RKO (cell line): ENCODE data around the gene SIRT4.
"Not testable (repeated sequence)": the region's sequence is repeated elsewhere in the genome, so short reads cannot be mapped to it uniquely, and the experiment has no call there.

Source experiments
- DNase-seq: peaks from one replicate; pipeline ENCODE4 v3.0.0-alpha.2; 2016; ENCODE audit warnings: low spot score

The SIRT4 gene

GRCh38 chr12:120301962-120302815 is at the start of gene SIRT4:
Gene SIRT4 (plus strand): TSS chr12:120302321. CDS start chr12:120303562, 1,241 bp downstream.
- DNase-seq = peak; percentile 95

GRCh38 chr12:120253313-120253712 is 48.8 kb upstream of the SIRT4 start:
- not testable (repeated sequence) for DNase-seq

GRCh38 chr12:120254809-120255208 is 47.3 kb upstream of the SIRT4 start:
- no peak for DNase-seq

DNA sequence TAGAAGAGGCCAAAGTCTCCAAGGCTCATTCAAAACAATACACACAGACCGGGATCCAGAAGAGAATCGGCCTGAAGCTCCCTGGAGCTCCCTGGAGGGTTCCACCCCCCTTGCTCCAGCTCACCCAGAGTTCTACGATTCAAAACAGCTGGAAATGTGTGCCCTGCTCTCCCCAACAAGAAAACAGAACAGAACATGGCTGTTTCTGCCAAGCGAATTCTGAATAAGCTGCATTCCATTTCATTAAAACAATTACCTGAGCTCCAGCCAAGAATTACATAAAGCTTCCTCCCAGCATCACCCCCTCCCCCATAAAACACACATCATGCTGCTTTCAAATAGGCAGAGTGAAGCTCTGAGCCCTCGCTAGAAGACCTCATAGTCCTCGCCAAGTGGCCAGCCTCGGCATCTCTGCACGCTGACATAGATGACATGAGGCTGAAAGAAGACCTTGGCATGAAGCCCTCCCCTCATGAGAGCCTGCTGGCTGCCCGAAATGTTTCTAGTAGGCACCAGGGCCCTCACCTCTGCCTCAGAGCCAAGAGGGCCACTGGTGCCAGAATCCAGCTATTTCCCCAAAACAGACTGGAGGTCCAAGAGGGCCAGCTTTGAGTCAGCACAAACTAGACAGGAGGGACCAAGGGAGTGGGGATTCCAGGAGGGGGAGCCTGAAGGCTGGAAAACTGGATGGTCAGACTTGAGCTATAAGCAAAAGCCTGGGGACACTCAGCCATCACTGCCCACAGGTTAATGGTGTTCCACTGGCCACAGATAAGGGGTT is 44.9 kb upstream of the SIRT4 start:
- DNase-seq = no peak

DNA sequence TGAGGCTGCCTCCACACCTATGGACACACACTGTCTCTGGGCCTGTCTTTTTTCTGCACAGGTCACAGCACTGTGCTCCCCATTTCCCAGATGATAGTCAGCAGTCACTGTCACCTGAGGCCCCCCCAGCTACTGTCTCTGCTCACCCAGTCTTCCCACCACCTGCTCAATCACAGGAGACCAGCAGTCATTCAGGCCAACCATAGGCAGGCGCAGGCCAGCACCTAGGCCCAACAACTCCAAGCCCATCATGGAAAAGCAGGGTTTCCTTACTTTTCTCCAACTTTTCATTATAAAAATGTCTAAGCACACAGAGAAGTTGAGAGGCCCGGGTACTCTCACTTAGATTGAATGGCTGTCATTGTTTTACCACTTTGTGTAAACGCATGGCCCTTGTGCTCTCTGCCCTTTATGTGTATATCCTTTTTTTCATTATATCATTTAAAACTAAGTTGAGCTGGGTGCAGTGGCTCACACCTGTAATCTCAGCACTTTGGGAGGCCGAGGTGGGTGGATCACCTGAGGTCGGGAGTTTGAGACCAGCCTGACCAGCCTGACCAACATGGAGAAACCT is 43.7 kb upstream of the SIRT4 start:
- no peak for DNase-seq

GRCh38 chr12:120259418-120260202 is 42.5 kb upstream of the SIRT4 start:
- DNase-seq = no peak

GRCh38 chr12:120260607-120261006 is 41.5 kb upstream of the SIRT4 start:
- no peak for DNase-seq

GRCh38 chr12:120261951-120262851 is 39.9 kb upstream of the SIRT4 start:
- DNase-seq = peak; percentile 83

DNA sequence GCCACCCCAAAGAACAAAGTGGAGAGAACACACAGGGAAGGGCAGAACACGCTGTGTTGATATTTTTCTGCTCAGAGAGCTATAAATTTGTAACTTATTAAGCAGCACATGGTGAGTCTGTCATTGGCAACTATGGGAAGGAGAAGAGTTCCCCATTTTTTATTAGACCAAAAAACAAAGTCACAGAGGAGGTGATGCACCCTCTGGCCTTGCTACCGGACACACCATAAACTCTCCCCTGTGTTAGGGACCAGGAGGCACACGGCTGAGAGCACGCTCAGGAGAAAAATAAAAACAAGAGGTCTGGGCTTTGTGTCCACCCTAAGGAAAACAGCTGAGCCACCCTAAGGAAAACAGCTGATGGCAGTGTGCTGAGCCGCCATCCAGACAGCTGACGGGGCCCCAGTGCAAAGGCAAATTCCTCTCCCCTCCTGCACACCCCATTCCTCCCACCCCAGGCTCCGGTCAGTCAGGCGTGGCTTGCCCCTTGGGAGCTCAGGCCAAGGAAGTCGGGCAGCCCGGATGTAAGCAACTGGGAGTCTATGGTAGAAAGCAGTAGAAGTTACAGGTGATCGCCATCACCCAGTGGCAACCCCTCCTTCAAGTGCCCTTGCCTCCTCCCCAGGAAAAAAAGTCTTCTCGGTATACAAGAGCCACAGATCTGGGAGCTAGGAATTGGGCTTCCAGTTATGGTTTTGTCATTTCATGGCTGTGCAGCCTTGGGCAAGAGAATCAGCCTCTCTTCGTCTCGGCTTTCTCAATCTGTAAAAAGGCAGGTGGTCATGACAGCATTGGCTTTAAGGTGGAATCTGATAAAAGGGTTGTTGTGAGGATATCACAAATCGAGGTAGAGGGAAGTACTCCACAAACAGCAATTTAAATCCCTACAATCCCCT is 39.0 kb upstream of the SIRT4 start:
- DNase-seq = peak; percentile 49

DNA sequence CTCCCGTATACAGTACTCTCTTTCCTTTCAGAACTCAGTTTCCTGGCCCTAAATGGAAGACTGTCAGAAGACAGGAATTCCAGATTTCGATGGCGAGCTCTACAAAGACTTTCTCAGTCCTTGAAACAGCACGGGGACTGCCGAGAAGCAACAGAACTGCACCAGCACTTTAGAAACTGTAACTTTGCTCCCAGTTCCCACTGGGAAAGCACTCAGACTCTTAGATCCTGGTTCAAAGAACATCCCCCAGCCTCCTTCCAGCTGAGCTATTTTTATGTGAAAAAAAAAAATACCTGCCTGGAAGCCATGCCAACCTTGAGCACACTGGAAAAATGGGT is 38.4 kb upstream of the SIRT4 start:
- DNase-seq = no peak

- peak; percentile 44 for DNase-seq
These were observed 37.8 kb upstream of the SIRT4 start for GRCh38 chr12:120264086-120264903.

DNA sequence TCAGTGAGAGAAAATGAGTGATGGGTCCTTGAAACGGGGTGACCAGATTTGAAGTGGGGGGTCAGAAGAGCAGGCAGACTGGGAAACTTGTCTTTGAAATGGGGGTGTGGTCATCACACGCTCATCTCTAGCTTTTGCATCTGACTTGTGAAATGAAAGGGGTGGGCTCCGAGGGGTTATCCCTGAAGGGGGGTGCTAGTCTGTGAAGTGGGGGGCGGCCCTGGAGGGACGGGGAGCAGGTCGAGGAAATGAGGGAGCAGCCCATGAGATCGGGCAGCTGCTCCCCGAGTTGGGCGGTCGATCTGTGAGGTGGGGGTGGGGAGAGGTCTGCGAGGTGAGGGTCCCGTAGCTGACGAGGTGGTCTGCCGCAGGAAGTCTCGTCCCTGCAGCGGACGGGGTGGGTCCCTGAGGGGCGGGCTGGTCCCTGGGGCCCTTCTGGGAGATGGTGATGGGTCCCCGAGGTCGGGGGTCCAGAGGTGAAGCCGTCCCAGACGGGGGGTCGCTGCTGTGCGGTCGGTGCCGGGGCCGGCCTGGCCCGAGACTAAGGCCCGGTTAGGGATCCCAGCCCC is 37.1 kb upstream of the SIRT4 start:
- DNase-seq = peak; percentile 44

GRCh38 chr12:120265473-120266179 is 36.5 kb upstream of the SIRT4 start, which contains the start of gene PXN:
Gene PXN (minus strand): TSS chr12:120265730. CDS start chr12:120265629, 101 bp downstream.
- peak; percentile 90 for DNase-seq

- DNase-seq = no peak
These were observed 35.8 kb upstream of the SIRT4 start for GRCh38 chr12:120266180-120266870.

DNA sequence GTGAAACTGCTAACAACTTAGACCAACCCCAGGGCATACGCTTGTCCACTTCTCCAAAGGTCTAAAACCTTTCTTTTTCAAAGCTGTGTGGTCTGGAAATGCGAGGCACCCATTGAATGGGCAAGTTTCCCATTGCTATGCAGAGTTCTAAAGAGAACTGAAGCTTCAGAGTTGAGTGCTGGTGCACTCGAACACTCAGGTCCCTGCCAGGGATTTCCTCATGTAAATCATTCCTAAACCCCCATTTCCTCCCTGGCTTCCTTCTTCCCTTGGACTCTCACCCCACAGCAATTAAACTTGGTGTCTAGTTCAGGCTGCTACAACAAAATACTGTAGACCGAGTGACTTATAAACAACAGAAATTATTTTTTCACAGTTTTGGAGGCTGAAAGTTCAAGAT is 34.4 kb upstream of the SIRT4 start:
- no peak for DNase-seq

- DNase-seq = no peak
These were observed 25.4 kb upstream of the SIRT4 start for GRCh38 chr12:120276734-120277133.
